Right lobe of liver (tissue), 4 donors: ENCODE data around the gene TMEM238L.

Source experiments
- POLR2A ChIP-seq: fragments of 450-650 bp; IDR thresholded peaks from one replicate; pipeline ENCODE4 v1.6.1; 2017; ENCODE audit warnings: antibody characterized with exemption, mild to moderate bottlenecking
- TF ChIP-seq, protein P1 (sequence below), 4 donors: fragments of 200-600 bp in 3 of 4; fragments of 450-650 bp in 1 of 4; IDR thresholded peaks; one replicate each; pipeline versions ENCODE4 v1.5.1 to v1.8.0; 2016 to 2022; ENCODE audit warnings: antibody characterized with exemption in 4 of 4, mild to moderate bottlenecking in 2 of 4
- donor health status: DM: no; HTN: no; CAD: no.
- donor health status: DM: no; HTN: no; CAD: no.
- donor health status: DM: no; HTN: yes; CAD: no.

DNA sequence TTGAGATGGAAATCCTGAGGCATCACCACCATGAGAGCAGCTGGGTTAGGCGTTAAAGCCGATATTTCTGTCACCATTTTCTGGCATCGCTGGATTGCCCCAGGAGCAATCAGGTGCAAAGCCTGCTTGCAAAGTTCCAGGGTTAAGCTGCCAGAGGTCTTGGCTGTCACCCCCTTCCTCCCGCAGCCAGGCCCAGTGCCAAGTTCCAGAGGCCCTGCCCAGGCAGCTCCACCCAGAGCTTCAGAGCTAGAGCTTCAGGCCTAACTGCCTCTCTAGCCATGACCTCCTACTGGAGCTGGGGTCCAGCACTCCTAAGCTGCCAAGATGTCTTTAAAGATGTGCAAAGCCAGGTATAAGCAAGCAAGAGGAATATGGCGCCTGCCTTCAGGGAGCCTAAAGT, 8.8 kb upstream of the TMEM238L start:
- TF ChIP-seq, protein P1, sequence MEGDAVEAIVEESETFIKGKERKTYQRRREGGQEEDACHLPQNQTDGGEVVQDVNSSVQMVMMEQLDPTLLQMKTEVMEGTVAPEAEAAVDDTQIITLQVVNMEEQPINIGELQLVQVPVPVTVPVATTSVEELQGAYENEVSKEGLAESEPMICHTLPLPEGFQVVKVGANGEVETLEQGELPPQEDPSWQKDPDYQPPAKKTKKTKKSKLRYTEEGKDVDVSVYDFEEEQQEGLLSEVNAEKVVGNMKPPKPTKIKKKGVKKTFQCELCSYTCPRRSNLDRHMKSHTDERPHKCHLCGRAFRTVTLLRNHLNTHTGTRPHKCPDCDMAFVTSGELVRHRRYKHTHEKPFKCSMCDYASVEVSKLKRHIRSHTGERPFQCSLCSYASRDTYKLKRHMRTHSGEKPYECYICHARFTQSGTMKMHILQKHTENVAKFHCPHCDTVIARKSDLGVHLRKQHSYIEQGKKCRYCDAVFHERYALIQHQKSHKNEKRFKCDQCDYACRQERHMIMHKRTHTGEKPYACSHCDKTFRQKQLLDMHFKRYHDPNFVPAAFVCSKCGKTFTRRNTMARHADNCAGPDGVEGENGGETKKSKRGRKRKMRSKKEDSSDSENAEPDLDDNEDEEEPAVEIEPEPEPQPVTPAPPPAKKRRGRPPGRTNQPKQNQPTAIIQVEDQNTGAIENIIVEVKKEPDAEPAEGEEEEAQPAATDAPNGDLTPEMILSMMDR (IDR thresholded peaks at IDR 0.05), result no peak
- no peak for TF ChIP-seq POLR2A
